ENCODE measurements around the gene BAZ2B.

DNA sequence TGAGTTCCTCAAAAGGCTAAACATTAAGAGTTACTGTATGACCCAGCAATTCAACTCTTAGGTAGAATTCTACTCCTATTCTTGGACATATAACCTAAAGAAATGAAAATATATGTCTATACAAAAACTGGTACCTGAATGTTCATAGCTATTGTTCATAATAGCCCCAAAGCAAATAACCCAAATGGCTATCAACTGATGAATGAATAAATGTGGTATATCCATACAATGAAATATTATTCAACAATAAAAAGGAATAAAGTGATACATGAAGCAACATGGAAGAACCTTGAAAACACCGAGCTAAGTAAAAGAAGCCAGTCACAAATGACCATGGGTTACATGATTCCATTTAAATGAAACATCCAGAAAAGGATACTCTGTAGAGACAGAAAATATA lies 114.6 kb downstream of the BAZ2B start:
- TF ChIP-seq POLR2A (IDR thresholded peaks at IDR 0.05; ENCODE audit: low read depth, low read length): no peak
- no peak for TF ChIP-seq POLR2AphosphoS5 (IDR thresholded peaks at IDR 0.05; ENCODE audit: low read depth, low read length)
- TF ChIP-seq POU2F2 (IDR thresholded peaks at IDR 0.05; ENCODE audit: low read depth, low read length): no peak
- TF ChIP-seq TAF1 (IDR thresholded peaks at IDR 0.05; ENCODE audit: low read depth, low read length): no peak
